OCI-LY1 (cell line): ENCODE data around the gene ZSCAN2.

Experiments used
- EZH2 ChIP-seq: fragments of 200-600 bp; sonication (generic), shearing (Covaris generic); IDR thresholded peaks from 2 replicates; pipeline ENCODE4 v1.8.0; 2017; ENCODE audit warnings: borderline replicate concordance, mixed run types, mild to moderate bottlenecking, antibody characterized with exemption, low read length, moderate library complexity, mixed read lengths
- TF ChIP-seq, protein P1 (sequence below): fragments of 200-600 bp; sonication (generic), shearing (Covaris generic); IDR thresholded peaks from 2 replicates; pipeline ENCODE4 v1.5.1; 2017; ENCODE audit warnings: mild to moderate bottlenecking, antibody characterized with exemption, low read length, moderate library complexity, mixed read lengths

DNA sequence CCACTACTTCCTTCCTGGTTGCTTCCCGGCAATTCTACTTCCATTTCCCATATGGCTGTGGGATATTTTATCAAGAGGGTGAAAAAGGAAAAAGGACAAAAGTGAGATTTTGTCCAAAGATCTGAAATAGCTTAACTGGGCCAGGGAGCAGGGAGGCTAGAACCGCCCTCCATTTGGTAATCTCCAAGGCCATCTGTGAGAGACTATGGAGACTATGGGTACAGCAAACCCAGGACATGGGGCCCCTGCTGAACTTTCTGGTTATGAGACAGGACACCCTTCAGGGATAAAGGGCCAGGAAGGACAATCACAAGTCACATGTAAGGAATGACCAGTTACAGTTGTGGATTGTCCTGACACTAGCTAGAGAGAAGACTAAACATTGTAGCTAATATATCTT, 24.3 kb downstream of the ZSCAN2 start:
- TF ChIP-seq EZH2 = no peak
- TF ChIP-seq, protein P1, sequence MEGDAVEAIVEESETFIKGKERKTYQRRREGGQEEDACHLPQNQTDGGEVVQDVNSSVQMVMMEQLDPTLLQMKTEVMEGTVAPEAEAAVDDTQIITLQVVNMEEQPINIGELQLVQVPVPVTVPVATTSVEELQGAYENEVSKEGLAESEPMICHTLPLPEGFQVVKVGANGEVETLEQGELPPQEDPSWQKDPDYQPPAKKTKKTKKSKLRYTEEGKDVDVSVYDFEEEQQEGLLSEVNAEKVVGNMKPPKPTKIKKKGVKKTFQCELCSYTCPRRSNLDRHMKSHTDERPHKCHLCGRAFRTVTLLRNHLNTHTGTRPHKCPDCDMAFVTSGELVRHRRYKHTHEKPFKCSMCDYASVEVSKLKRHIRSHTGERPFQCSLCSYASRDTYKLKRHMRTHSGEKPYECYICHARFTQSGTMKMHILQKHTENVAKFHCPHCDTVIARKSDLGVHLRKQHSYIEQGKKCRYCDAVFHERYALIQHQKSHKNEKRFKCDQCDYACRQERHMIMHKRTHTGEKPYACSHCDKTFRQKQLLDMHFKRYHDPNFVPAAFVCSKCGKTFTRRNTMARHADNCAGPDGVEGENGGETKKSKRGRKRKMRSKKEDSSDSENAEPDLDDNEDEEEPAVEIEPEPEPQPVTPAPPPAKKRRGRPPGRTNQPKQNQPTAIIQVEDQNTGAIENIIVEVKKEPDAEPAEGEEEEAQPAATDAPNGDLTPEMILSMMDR = no peak
